K562 (cell line): ENCODE data around the gene HNRNPU. TPM values are rescaled to one million over a fixed set of nuclear protein-coding genes. Genes with fewer than 3 reads are reported as not detected.

Experiments used
- CEBPB ChIP-seq: fragments of 450-650 bp; IDR thresholded peaks from 2 replicates; pipeline ENCODE4 v1.6.1; 2016; ENCODE audit warnings: missing genetic modification characterization, missing compliant biosample characterization
- CHD2 ChIP-seq: IDR thresholded peaks from 2 replicates; pipeline ENCODE4 v1.6.1; 2011; ENCODE audit warnings: low read depth, low read length
- CREB5 ChIP-seq: fragments of 250-450 bp; sonication (Bioruptor Pico); IDR thresholded peaks from 2 replicates; pipeline ENCODE4 v1.5.0; 2020; ENCODE audit warnings: mild to moderate bottlenecking
- DACH1 ChIP-seq: fragments of 450-650 bp; IDR thresholded peaks from 2 replicates; pipeline ENCODE4 v1.6.1; 2018; ENCODE audit not compliant: partially characterized antibody
- ETV5 ChIP-seq: sonication (generic); formaldehyde crosslinking; IDR thresholded peaks from 2 replicates; pipeline ENCODE4 v1.4.0; 2020; ENCODE audit warnings: low read depth, mild to moderate bottlenecking, missing genetic modification reagents
- NFE2 ChIP-seq: IDR thresholded peaks from 2 replicates; pipeline ENCODE4 v1.6.1; 2014; ENCODE audit warnings: antibody characterized with exemption, low read depth
- NFYB ChIP-seq: IDR thresholded peaks from 2 replicates; pipeline ENCODE4 v1.6.1; 2011; ENCODE audit warnings: mild to moderate bottlenecking, moderate library complexity; ENCODE audit not compliant: insufficient read length; ENCODE audit errors: extremely low read depth
- NR2C1 ChIP-seq, 2 experiments: fragments of 450-650 bp; IDR thresholded peaks; 2 replicates each; pipeline ENCODE4 v1.6.1; 2017; ENCODE audit warnings: mild to moderate bottlenecking in 2 of 2, antibody characterized with exemption in 1 of 2, inconsistent platforms in 1 of 2, missing compliant biosample characterization in 1 of 2, missing genetic modification characterization in 1 of 2
- SNIP1 ChIP-seq: fragments of 450-650 bp; IDR thresholded peaks from 2 replicates; pipeline ENCODE4 v1.7.1; 2017; ENCODE audit warnings: low read depth, mild to moderate bottlenecking
- TARDBP ChIP-seq: fragments of 450-650 bp; IDR thresholded peaks from 2 replicates; pipeline ENCODE4 v1.6.1; 2016
- TCF15 ChIP-seq: fragments of 250-450 bp; sonication (Bioruptor Pico); IDR thresholded peaks from 2 replicates; pipeline ENCODE4 v1.8.0; 2022; ENCODE audit warnings: moderate library complexity, mild to moderate bottlenecking, inconsistent platforms
- THAP12 ChIP-seq: fragments of 250-450 bp; sonication (Bioruptor Pico); IDR thresholded peaks from 2 replicates; pipeline ENCODE4 v1.9.0; 2021; ENCODE audit warnings: mild to moderate bottlenecking, inconsistent platforms
- USF1 ChIP-seq: sonication (generic); formaldehyde crosslinking; IDR thresholded peaks from 2 replicates; pipeline ENCODE4 v1.9.0; 2022; ENCODE audit warnings: mild to moderate bottlenecking, missing genetic modification reagents
- ZBTB43 ChIP-seq: sonication (generic); formaldehyde crosslinking; IDR thresholded peaks from 2 replicates; pipeline ENCODE4 v1.8.0; 2023; ENCODE audit warnings: mild to moderate bottlenecking, missing genetic modification reagents
- ZKSCAN1 ChIP-seq: fragments of 150-350 bp; IDR thresholded peaks from 2 replicates; pipeline ENCODE4 v1.6.1; 2016; ENCODE audit warnings: low read depth, low read length
- ZNF592 ChIP-seq: fragments of 450-650 bp; IDR thresholded peaks from 2 replicates; pipeline ENCODE4 v1.6.1; 2017; ENCODE audit warnings: antibody characterized with exemption, mild to moderate bottlenecking
- ZSCAN29 ChIP-seq: fragments of 450-650 bp; IDR thresholded peaks from 2 replicates; pipeline ENCODE4 v1.6.1; 2017
- polyA plus RNA-seq, 8 experiments: library from polyadenylated mRNA; depleted of rRNA in 4 of 8; stranded (reverse) in 5 of 8; unstranded in 3 of 8; fragments of >200 nt; fragmentation: Nextera tagmentation in 2 of 8; fragmentation: Illumina TruSeq in 1 of 8; extraction: Ambion mirVana in 2 of 8; extraction: Trizol in 1 of 8; gene quantifications; 2 replicates each; pipeline versions ENCODE4 v1.2.1 to v1.2.3, GENCODE V29; 2011 to 2014; ENCODE audit warnings: inconsistent platforms in 1 of 8, missing spikeins in 1 of 8
- total RNA-seq, 7 experiments: library from RNA; depleted of rRNA in 6 of 7; stranded (reverse); fragments of >200 nt in 6 of 7; fragmentation: Illumina TruSeq in 2 of 7; extraction: Trizol in 2 of 7; gene quantifications; 2 replicates each; pipeline versions ENCODE4 v1.2.1 to v1.2.3, GENCODE V29; 2011 to 2021; ENCODE audit warnings: low replicate concordance in 1 of 7

Gene HNRNPU
- total and polyA plus RNA-seq, 9 of the 15 experiments (the other 6 are each of a cell fraction or from before 2014, with no cell fraction given), result 159 to 777 (median 577) TPM

GRCh38 chr1:244834543-244835275 is 29.6 kb downstream of the HNRNPU start (continued):
- TF ChIP-seq ZBTB43 (CRISPR knock-in tag) (peak; percentile 86), NR2C1 (IDR thresholded peaks at IDR 0.05) (peak; percentile 46; the same call in 1 of the 2 replicates), NR2C1 (tag; IDR thresholded peaks at IDR 0.05) (peak; percentile 64), ZSCAN29 (0 out of 2 replicates have a peak, but pooled peaks have one; percentile 13), TARDBP (peak; percentile 64), NFE2 (peak; percentile 95), CREB5 (CRISPR knock-in tag) (0 out of 2 replicates have a peak, but pooled peaks have one; percentile 26), ZKSCAN1 (peak; percentile 45; the same call in 1 of the 2 replicates), THAP12 (CRISPR knock-in tag) (peak; percentile 59; the same call in 1 of the 2 replicates), USF1 (CRISPR knock-in tag) (peak; percentile 48; the same call in 1 of the 2 replicates), ZNF592 (peak; percentile 88), TCF15 (CRISPR knock-in tag) (no peak), ETV5 (CRISPR knock-in tag) (peak; percentile 93), NFYB (no peak), CHD2 (peak; percentile 52), SNIP1 (0 out of 2 replicates have a peak, but pooled peaks have one; percentile 18), CEBPB (peak; percentile 96), DACH1 (peak; percentile 39)
